A549 (cell line): ENCODE measurements around the gene SAMM50. TPM values are rescaled to one million over a fixed set of nuclear protein-coding genes. Genes with fewer than 3 reads are reported as not detected.

Source experiments
- ATAC-seq, 2 experiments: fragments of 200-7000 bp in 1 of 2; fragments of >200 bp in 1 of 2; cut with Nextera tagmentation in 1 of 2; cut with Tn5 transposase in 1 of 2; 3 replicates each; pipeline versions ENCODE4 v1.8.0 to v1.9.1; 2018 to 2020; ENCODE audit warnings: mild to moderate bottlenecking in 1 of 2, moderate library complexity in 1 of 2
- CTCF ChIA-PET: fragments of 300-600 bp; sonication (Branson Sonifier 250); formaldehyde crosslinking; extraction: SDS; loops from one replicate; lab custom pipeline; 2021; ENCODE audit warnings: antibody characterized with exemption, inconsistent platforms; lab: Yijun Ruan, JAX
- POLR2A ChIA-PET: fragments of 350-600 bp; formaldehyde crosslinking; extraction: SDS; loops from one replicate; lab custom pipeline; 2021; ENCODE audit warnings: antibody characterized with exemption, inconsistent platforms; lab: Yijun Ruan, JAX
- DNase-seq, 2 experiments: peaks; one replicate each; pipeline versions ENCODE4 v3.0.0 to v3.0.0-alpha.2; 2011 to 2016; ENCODE audit warnings: low read depth in 1 of 2, low spot score in 1 of 2
- FAIRE-seq: peaks from 2 replicates; lab custom pipeline; 2011; peaks lifted over from hg19 to GRCh38; lab: Jason Lieb, UNC
- H3K27ac ChIP-seq, 2 experiments: fragments of >200 bp; sonication (Bioruptor Twin); formaldehyde crosslinking; 3 replicates each; pipeline ENCODE4 v1.5.1; 2016 to 2017
- H3K4me1 ChIP-seq: fragments of >200 bp; sonication (Bioruptor Twin); formaldehyde crosslinking; 3 replicates; pipeline ENCODE4 v1.6.1; 2016
- H3K4me2 ChIP-seq: fragments of >200 bp; sonication (Bioruptor Twin); formaldehyde crosslinking; 3 replicates; pipeline ENCODE4 v1.6.1; 2016
- H3K4me3 ChIP-seq: fragments of >200 bp; sonication (Bioruptor Twin); formaldehyde crosslinking; 3 replicates; pipeline ENCODE4 v1.5.1; 2016
- H3K9me3 ChIP-seq: fragments of >200 bp; sonication (Bioruptor Twin); formaldehyde crosslinking; 3 replicates; pipeline ENCODE4 v1.6.1; 2016
- CBX8 ChIP-seq: fragments of 200-600 bp; sonication (generic); IDR thresholded peaks from 2 replicates; pipeline ENCODE4 v1.6.1; 2016
- CEBPB ChIP-seq, 2 experiments: fragments of >200 bp in 1 of 2; sonication (Bioruptor Twin) in 1 of 2; formaldehyde crosslinking in 1 of 2; IDR thresholded peaks; 2 replicates each; pipeline ENCODE4 v1.6.1; 2012 to 2016
- CTCF ChIP-seq: fragments of >200 bp; sonication (Bioruptor Twin); formaldehyde crosslinking; IDR thresholded peaks from 3 replicates; pipeline ENCODE4 v1.5.1; 2016
- EHMT2 ChIP-seq: fragments of 200-600 bp; sonication (generic); IDR thresholded peaks from 2 replicates; pipeline ENCODE4 v1.6.1; 2016; ENCODE audit warnings: antibody characterized with exemption, low read depth, mild to moderate bottlenecking, moderate library complexity
- EP300 ChIP-seq, 2 experiments: fragments of >200 bp; sonication (Bioruptor Twin); formaldehyde crosslinking; IDR thresholded peaks; 2 replicates in 1 of 2; 3 replicates in 1 of 2; pipeline ENCODE4 v1.6.1; 2016 to 2017
- ESRRA ChIP-seq: fragments of 150-350 bp; IDR thresholded peaks from 2 replicates; pipeline ENCODE4 v1.6.1; 2014; ENCODE audit warnings: mild to moderate bottlenecking, low read length, borderline replicate concordance
- FOXS1 ChIP-seq: fragments of 250-450 bp; sonication (Bioruptor Pico); IDR thresholded peaks from 2 replicates; pipeline ENCODE4 v1.5.0; 2020; ENCODE audit warnings: mild to moderate bottlenecking, moderate library complexity
- HES2 ChIP-seq: fragments of >200 bp; sonication (Bioruptor Twin); formaldehyde crosslinking; IDR thresholded peaks from 2 replicates; pipeline ENCODE4 v1.6.1; 2016
- HMGXB4 ChIP-seq: fragments of 250-450 bp; sonication (Bioruptor Pico); IDR thresholded peaks from 2 replicates; pipeline ENCODE4 v1.5.0; 2021; ENCODE audit warnings: mild to moderate bottlenecking, moderate library complexity, borderline replicate concordance
- HOXB5 ChIP-seq: fragments of 250-450 bp; sonication (Bioruptor Pico); IDR thresholded peaks from 2 replicates; pipeline ENCODE4 v1.5.0; 2020; ENCODE audit warnings: mild to moderate bottlenecking, moderate library complexity
- JUN ChIP-seq, 2 experiments: fragments of >200 bp; sonication (Bioruptor Twin); formaldehyde crosslinking; IDR thresholded peaks; 2 replicates in 1 of 2; 3 replicates in 1 of 2; pipeline ENCODE4 v1.6.1; 2016 to 2017
- JUNB ChIP-seq: fragments of >200 bp; sonication (Bioruptor Twin); formaldehyde crosslinking; IDR thresholded peaks from 2 replicates; pipeline ENCODE4 v1.6.1; 2016
- NFE2L2 ChIP-seq: fragments of 150-350 bp; conservative IDR thresholded peaks from 2 replicates; pipeline ENCODE4 v1.6.1; 2014; ENCODE audit warnings: low read length
- NR3C1 ChIP-seq: fragments of >200 bp; sonication (Bioruptor Twin); formaldehyde crosslinking; IDR thresholded peaks from 3 replicates; pipeline ENCODE4 v1.6.1; 2017
- RAD21 ChIP-seq, 2 experiments: fragments of >200 bp in 1 of 2; sonication (Bioruptor Twin) in 1 of 2; formaldehyde crosslinking in 1 of 2; IDR thresholded peaks in 1 of 2; conservative IDR thresholded peaks in 1 of 2; 2 replicates in 1 of 2; 3 replicates in 1 of 2; pipeline ENCODE4 v1.6.1; 2012 to 2018; ENCODE audit warnings: inconsistent platforms in 1 of 2
- REST ChIP-seq: fragments of 200-600 bp; sonication (generic); IDR thresholded peaks from 2 replicates; pipeline ENCODE4 v1.6.1; 2016; ENCODE audit warnings: antibody characterized with exemption, mild to moderate bottlenecking, moderate library complexity
- SREBF2 ChIP-seq: fragments of 450-650 bp; IDR thresholded peaks from 2 replicates; pipeline ENCODE4 v1.6.1; 2014; ENCODE audit warnings: mild to moderate bottlenecking, moderate library complexity
- ZFP36 ChIP-seq: fragments of 450-650 bp; IDR thresholded peaks from 2 replicates; pipeline ENCODE4 v1.6.1; 2014; ENCODE audit warnings: borderline replicate concordance; ENCODE audit not compliant: partially characterized antibody
- WGBS: methylation state at CpG from one replicate; pipeline ENCODE4 v1.1.6; 2017; ENCODE audit errors: missing lambda C conversion rate; 5-methylcytosine and 5-hydroxymethylcytosine counted together
- polyA plus RNA-seq, 4 experiments: library from polyadenylated mRNA; depleted of rRNA in 3 of 4; stranded (reverse); fragments of >200 nt; fragmentation: RNase III in 1 of 4; extraction: RNeasy Plus Mini Kit Qiagen cat#74134 plus additional on column Dnase treatment in 1 of 4; gene quantifications; 2 replicates in 3 of 4; 3 replicates in 1 of 4; pipeline ENCODE4 v1.2.3, GENCODE V29; 2011 to 2017
- TF ChIP-seq, protein P1 (sequence below): fragments of 450-650 bp; IDR thresholded peaks from 2 replicates; pipeline ENCODE4 v1.6.1; 2014; ENCODE audit warnings: antibody characterized with exemption
- TF ChIP-seq, protein P2 (sequence below): fragments of 150-350 bp; IDR thresholded peaks from 2 replicates; pipeline ENCODE4 v1.6.1; 2014; ENCODE audit warnings: low read depth, mild to moderate bottlenecking, low read length
- TF ChIP-seq, protein P3 (sequence below): IDR thresholded peaks from 2 replicates; pipeline ENCODE4 v1.6.1; 2012

Gene SAMM50
- polyA plus RNA-seq, 2 of the 4 experiments (the other 2 are of a cell fraction) = 49.3 to 51.4 TPM

- no peak overlapping the region for H3K4me2 ChIP-seq
- WGBS = 85% methylated on average over 10 of the region's 16 CpGs
- H3K9me3 ChIP-seq = no peaks in the 10 kb centered on the region
- POLR2A ChIA-PET = interaction anchor here (1.4 kb wide), 1 partner anchor 94 kb away, joined by 5 read pairs; no protein-coding TSS in a partner anchor
- no peak; a peak in 1 of 6 replicates for ATAC-seq
- FAIRE-seq = no peak
- no peak for TF ChIP-seq HES2
- no peak for TF ChIP-seq JUNB
- TF ChIP-seq EP300 (IDR thresholded peaks at IDR 0.05) = no peak
- TF ChIP-seq CTCF = no peak
- no peak for TF ChIP-seq JUN (IDR thresholded peaks at IDR 0.05)
- TF ChIP-seq EHMT2 = no peak
- H3K4me3 ChIP-seq = no peak overlapping the region
- DNase-seq = no peak
- H3K27ac ChIP-seq = no peak overlapping the region
- H3K4me1 ChIP-seq = no peaks in the 10 kb centered on the region
- CTCF ChIA-PET = interaction anchor here (1.0 to 7.9 kb wide), 41 partner anchors 8 to 689 kb away, joined by 3 to 166 read pairs (median 6); partner anchors contain the start of genes PARVB and SAMM50
These were observed 37.1 kb downstream of the SAMM50 start for GRCh38 chr22:43992331-43992821.

- ATAC-seq = peak; percentile 83 to 92; a peak in 5 of 6 replicates
- Histone ChIP-seq H3K4me3 (no peak overlapping the region), H3K4me1 (no peaks in the 10 kb centered on the region), H3K4me2 (no peak overlapping the region), H3K9me3 (no peaks in the 10 kb centered on the region), H3K27ac (no peak overlapping the region)
- DNase-seq = peak; percentile 43 to 45
- ChIA-PET POLR2A (interaction anchor here (1.0 to 1.4 kb wide), 2 partner anchors 93 to 634 kb away, joined by 5 read pairs; no protein-coding TSS in a partner anchor), CTCF (interaction anchor here (0.6 to 7.9 kb wide), 88 partner anchors 8 to 691 kb away, joined by 3 to 166 read pairs (median 4); partner anchors contain the start of genes PARVB and SAMM50)
- FAIRE-seq = no peak
- 34% methylated on average over 16 of the region's 20 CpGs for WGBS
- TF ChIP-seq ZFP36 (no peak), CTCF (peak; percentile 84), CBX8 (no peak), ESRRA (no peak), HMGXB4 (CRISPR knock-in tag) (no peak), SREBF2 (no peak), NFE2L2 (no peak), EHMT2 (no peak), CEBPB (IDR thresholded peaks at IDR 0.05) (no peak), REST (no peak), HES2 (no peak), FOXS1 (CRISPR knock-in tag) (no peak), HOXB5 (CRISPR knock-in tag) (no peak), RAD21 (conservative IDR thresholded peaks at IDR 0.05 in 1 of 2, IDR thresholded peaks at IDR 0.05 in 1 of 2) (peak; percentile 82 to 85), NR3C1 (no peak)
- TF ChIP-seq, protein P1, sequence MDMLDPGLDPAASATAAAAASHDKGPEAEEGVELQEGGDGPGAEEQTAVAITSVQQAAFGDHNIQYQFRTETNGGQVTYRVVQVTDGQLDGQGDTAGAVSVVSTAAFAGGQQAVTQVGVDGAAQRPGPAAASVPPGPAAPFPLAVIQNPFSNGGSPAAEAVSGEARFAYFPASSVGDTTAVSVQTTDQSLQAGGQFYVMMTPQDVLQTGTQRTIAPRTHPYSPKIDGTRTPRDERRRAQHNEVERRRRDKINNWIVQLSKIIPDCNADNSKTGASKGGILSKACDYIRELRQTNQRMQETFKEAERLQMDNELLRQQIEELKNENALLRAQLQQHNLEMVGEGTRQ = no peak
- TF ChIP-seq, protein P2, sequence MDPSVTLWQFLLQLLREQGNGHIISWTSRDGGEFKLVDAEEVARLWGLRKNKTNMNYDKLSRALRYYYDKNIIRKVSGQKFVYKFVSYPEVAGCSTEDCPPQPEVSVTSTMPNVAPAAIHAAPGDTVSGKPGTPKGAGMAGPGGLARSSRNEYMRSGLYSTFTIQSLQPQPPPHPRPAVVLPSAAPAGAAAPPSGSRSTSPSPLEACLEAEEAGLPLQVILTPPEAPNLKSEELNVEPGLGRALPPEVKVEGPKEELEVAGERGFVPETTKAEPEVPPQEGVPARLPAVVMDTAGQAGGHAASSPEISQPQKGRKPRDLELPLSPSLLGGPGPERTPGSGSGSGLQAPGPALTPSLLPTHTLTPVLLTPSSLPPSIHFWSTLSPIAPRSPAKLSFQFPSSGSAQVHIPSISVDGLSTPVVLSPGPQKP = no peak
- TF ChIP-seq, protein P3, sequence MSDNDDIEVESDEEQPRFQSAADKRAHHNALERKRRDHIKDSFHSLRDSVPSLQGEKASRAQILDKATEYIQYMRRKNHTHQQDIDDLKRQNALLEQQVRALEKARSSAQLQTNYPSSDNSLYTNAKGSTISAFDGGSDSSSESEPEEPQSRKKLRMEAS = no peak
These were observed 38.0 kb downstream of the SAMM50 start for GRCh38 chr22:43993072-43993760.
